ENCODE results near the gene GRM7. TPM values are rescaled to one million over a fixed set of nuclear protein-coding genes. Genes with fewer than 3 reads are reported as not detected.

Gene GRM7
- total RNA-seq, 1 experiment from 2014 or later: not detected

GRCh38 chr3:7760718-7761117, 899.8 kb downstream of the GRM7 start:
- Histone ChIP-seq H3F3A (ENCODE audit: low read length, unreplicated experiment) (no peaks in the 10 kb centered on the region), H3K36me3 (ENCODE audit: low read depth, low read length) (no peaks in the 10 kb centered on the region), H3K4me1 (ENCODE audit: insufficient read depth, low read length) (no peaks in the 10 kb centered on the region), H3K27me3 (ENCODE audit: low read length) (no peaks in the 10 kb centered on the region), H3K79me2 (ENCODE audit: low read length) (no peaks in the 10 kb centered on the region), H3K9ac (ENCODE audit: low read length) (no peak overlapping the region), H3K27ac (ENCODE audit: low read length) (no peak overlapping the region), H4K20me1 (ENCODE audit: low read length) (no peaks in the 10 kb centered on the region), H3K9me3 (ENCODE audit: low read length) (0 out of 2 replicates have a peak, but pooled peaks cover 18% of the 10 kb centered on the region), H2AFZ (ENCODE audit: low read length) (no peak overlapping the region), H3K9me2 (replicated peaks; ENCODE audit: low read length) (no peaks in the 10 kb centered on the region), H3K4me2 (ENCODE audit: low read length) (no peak overlapping the region), H3K4me3 (ENCODE audit: low read length) (no peak overlapping the region)
- no TSS peak for BruUV-seq (replicated peaks)
- ATAC-seq: no peak
- no peak for DNase-seq
- POLR2A ChIA-PET (ENCODE audit: unreplicated experiment): no interaction called here
- intact Hi-C loops (cut with micrococcal nuclease): no loop called here
- CTCF ChIA-PET: no interaction called here
- TF ChIP-seq EZH2 (IDR thresholded peaks at IDR 0.05; ENCODE audit: low read length, unreplicated experiment) (no peak), EZH2phosphoT487 (IDR thresholded peaks at IDR 0.05; ENCODE audit: borderline replicate concordance, low read length) (no peak), CTCF (conservative IDR thresholded peaks at IDR 0.05; ENCODE audit: low read depth, low read length) (no peak)

GRCh38 chr3:7764115-7764514, 903.2 kb downstream of the GRM7 start:
- no peak for ATAC-seq
- Histone ChIP-seq H3K79me2 (ENCODE audit: low read length) (no peaks in the 10 kb centered on the region), H2AFZ (ENCODE audit: low read length) (no peak overlapping the region), H3K27ac (ENCODE audit: low read length) (no peak overlapping the region), H3K4me2 (ENCODE audit: low read length) (no peak overlapping the region), H3K4me3 (ENCODE audit: low read length) (no peak overlapping the region), H3K9me3 (ENCODE audit: low read length) (0 out of 2 replicates have a peak, but pooled peaks cover 14% of the 10 kb centered on the region), H3K9ac (ENCODE audit: low read length) (no peak overlapping the region), H3K36me3 (ENCODE audit: low read depth, low read length) (no peaks in the 10 kb centered on the region), H3K9me2 (replicated peaks; ENCODE audit: low read length) (no peaks in the 10 kb centered on the region), H3F3A (ENCODE audit: low read length, unreplicated experiment) (no peaks in the 10 kb centered on the region), H3K4me1 (ENCODE audit: insufficient read depth, low read length) (no peaks in the 10 kb centered on the region), H3K27me3 (ENCODE audit: low read length) (no peaks in the 10 kb centered on the region), H4K20me1 (ENCODE audit: low read length) (no peaks in the 10 kb centered on the region)
- DNase-seq: no peak
- CTCF ChIA-PET: no interaction called here
- POLR2A ChIA-PET (ENCODE audit: unreplicated experiment): no interaction called here
- BruUV-seq (replicated peaks): no TSS peak
- intact Hi-C loops (cut with micrococcal nuclease): no loop called here
- TF ChIP-seq EZH2 (IDR thresholded peaks at IDR 0.05; ENCODE audit: low read length, unreplicated experiment) (no peak), CTCF (conservative IDR thresholded peaks at IDR 0.05; ENCODE audit: low read depth, low read length) (no peak)

- BruUV-seq (replicated peaks): no TSS peak
- no peak for TF ChIP-seq EZH2 (IDR thresholded peaks at IDR 0.05; ENCODE audit: low read length, unreplicated experiment)
- no peak for TF ChIP-seq CTCF (conservative IDR thresholded peaks at IDR 0.05; ENCODE audit: low read depth, low read length)
- TF ChIP-seq EZH2phosphoT487 (IDR thresholded peaks at IDR 0.05; ENCODE audit: borderline replicate concordance, low read length): no peak
- CTCF ChIA-PET: no interaction called here
These were observed 905.6 kb downstream of the GRM7 start for GRCh38 chr3:7766530-7766929.

More at GRCh38 chr3:7766530-7766929, 905.6 kb downstream of the GRM7 start:
- no peak overlapping the region for H3K27ac ChIP-seq (ENCODE audit: low read length)
- intact Hi-C loops (cut with micrococcal nuclease): no loop called here
- no peaks in the 10 kb centered on the region for H3K79me2 ChIP-seq (ENCODE audit: low read length)
- DNase-seq (no peak), ATAC-seq (no peak)
- no peak overlapping the region for H3K4me2 ChIP-seq (ENCODE audit: low read length)
- H3K9me2 ChIP-seq (replicated peaks; ENCODE audit: low read length): no peaks in the 10 kb centered on the region
- H3K4me3 ChIP-seq (ENCODE audit: low read length): no peak overlapping the region
- POLR2A ChIA-PET (ENCODE audit: unreplicated experiment): no interaction called here
- no peak overlapping the region for H2AFZ ChIP-seq (ENCODE audit: low read length)
- no peaks in the 10 kb centered on the region for H3K27me3 ChIP-seq (ENCODE audit: low read length)
- H4K20me1 ChIP-seq (ENCODE audit: low read length): no peaks in the 10 kb centered on the region
- H3K9me3 ChIP-seq (ENCODE audit: low read length): 0 out of 2 replicates have a peak, but pooled peaks cover 14% of the 10 kb centered on the region
- H3K4me1 ChIP-seq (ENCODE audit: insufficient read depth, low read length): no peaks in the 10 kb centered on the region
- no peak overlapping the region for H3K9ac ChIP-seq (ENCODE audit: low read length)
- H3F3A ChIP-seq (ENCODE audit: low read length, unreplicated experiment): no peaks in the 10 kb centered on the region
- H3K36me3 ChIP-seq (ENCODE audit: low read depth, low read length): no peaks in the 10 kb centered on the region

Measured in PC-3 (cell line).